Fibroblast of skin of scalp (primary cell): ENCODE measurements around the gene AKAP17A. TPM values are rescaled to one million over a fixed set of nuclear protein-coding genes. Genes with fewer than 3 reads are reported as not detected.
A peak's percentile ranks its signal among the peaks of the same experiment; 100 is the strongest.
"Not testable (repeated sequence)": the region's sequence is repeated elsewhere in the genome, so short reads cannot be mapped to it uniquely, and the experiment has no call there.

Experiments used
- DNase-seq: peaks from one replicate; pipeline ENCODE4 v3.0.0-alpha.2; 2013
- polyA plus RNA-seq, 2 experiments: library from polyadenylated mRNA; unstranded; fragments of 120-200 nt; gene quantifications; one replicate each; pipeline ENCODE4 v1.2.1, GENCODE V29; 2013; ENCODE audit not compliant: insufficient read length in 2 of 2

AKAP17A gene, protein sequence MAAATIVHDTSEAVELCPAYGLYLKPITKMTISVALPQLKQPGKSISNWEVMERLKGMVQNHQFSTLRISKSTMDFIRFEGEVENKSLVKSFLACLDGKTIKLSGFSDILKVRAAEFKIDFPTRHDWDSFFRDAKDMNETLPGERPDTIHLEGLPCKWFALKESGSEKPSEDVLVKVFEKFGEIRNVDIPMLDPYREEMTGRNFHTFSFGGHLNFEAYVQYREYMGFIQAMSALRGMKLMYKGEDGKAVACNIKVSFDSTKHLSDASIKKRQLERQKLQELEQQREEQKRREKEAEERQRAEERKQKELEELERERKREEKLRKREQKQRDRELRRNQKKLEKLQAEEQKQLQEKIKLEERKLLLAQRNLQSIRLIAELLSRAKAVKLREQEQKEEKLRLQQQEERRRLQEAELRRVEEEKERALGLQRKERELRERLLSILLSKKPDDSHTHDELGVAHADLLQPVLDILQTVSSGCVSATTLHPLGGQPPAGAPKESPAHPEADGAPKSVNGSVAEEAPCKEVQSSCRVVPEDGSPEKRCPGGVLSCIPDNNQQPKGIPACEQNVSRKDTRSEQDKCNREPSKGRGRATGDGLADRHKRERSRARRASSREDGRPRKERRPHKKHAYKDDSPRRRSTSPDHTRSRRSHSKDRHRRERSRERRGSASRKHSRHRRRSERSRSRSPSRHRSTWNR
- 28.3 TPM for polyA plus RNA-seq (2013, experiment 1 of 2; ENCODE audit: insufficient read length)
- polyA plus RNA-seq (2013, experiment 2 of 2; ENCODE audit: insufficient read length) = 30.3 TPM

DNA sequence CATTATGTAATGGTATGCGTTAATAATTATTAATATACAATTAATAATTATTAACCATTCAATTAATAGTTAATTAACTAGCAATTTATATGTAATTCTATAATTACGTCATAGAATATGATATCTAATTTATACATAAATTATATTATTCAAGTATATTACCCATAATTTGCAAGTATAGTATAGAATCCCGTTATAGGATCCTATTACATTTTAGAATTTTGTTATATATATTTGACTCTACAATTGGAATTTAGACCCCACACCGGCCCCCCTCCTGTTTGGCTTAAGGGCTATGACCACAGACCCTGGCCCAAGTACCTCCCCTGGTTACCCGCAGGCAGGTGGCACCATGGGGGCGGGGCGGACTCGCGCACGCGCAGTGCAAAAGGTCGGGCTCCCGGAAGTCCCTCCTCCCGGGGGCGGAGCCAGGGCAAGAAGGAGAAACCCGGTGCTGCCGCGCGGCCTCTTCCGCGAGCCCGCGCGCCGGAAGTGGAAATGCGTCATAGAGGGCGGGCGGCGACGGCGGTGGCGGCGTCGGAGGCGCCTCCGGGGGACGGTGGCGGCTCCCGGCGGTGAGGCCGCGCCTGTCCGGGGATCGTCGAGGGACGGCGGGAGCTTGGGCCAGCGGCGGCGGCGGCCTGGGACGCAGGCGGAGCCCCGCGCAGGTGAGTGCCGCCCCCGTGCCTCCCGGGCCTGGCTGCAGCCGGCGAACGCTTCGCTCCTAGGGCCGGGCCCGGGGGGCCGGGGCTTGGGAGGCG, at the start of gene AKAP17A:
AKAP17A (plus strand) TSS at position 503 of the 761 bp plus-strand sequence. CDS start 1,859 bp downstream, outside the sequence.
- DNase-seq = peak; percentile 96

DNA sequence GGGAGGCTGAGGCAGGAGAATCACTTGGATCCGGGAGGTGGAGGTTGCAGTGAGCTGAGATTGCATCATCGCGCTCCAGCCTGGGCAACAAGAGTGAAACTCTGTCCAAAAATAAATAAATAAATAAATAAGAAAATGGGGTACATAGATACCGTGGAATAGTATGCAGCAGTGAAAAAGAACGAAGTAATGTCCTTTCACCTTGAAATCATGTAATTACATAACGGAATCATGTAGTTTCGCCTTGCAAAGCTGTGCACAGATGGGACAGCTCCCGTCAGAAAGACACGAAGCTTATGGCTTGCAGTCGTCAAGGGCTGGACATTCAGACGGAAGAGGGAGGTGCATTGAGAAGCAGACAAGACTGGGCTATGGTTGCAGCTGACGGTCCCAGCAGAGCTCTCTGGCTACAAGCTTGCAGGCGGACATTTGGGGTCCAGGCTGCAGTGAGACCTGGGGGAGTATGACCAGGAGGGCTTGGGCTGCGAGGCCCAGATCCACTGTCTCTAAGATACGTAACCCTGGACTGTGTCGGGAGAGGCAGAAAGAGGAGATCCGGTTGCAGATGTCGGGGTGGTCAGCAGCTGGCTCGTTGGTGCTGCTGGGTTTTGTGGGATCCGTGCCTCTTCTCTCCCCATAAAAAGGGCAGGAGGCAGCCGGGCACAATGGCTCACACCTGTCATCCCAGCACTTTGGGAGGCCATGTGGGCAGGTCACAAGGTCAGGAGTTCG, 48.2 kb upstream of the AKAP17A start:
- DNase-seq = no peak

DNA sequence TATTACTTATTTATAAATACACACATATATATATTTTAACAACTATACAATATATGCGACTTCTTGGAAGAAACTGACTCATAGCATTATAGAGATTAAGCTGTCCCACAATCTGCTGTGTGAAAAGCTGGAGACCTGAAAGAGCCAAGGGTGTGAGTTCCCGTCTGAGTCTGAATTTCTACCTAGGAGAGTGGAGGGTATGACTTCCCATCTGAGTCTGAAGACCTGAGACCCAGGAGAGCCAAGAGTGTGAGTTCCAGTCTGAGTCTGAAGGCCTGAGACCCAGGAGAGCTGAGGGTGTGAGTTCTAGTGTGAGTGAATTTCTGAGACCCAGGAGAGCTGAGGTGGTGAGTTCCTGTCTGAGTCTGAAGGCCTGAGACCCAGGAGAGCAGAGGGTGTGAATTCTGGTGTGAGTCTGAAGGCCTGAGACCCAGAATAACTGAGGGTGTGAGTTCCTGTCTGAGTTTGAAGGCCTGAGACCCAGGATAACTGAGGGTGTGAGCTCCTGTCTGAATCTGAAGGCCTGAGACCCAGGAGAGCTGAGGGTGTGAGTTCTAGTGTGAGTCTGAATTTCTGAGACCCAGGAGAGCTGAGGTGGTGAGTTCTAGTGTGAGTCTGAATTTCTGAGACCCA, 45.5 kb upstream of the AKAP17A start:
- no peak for DNase-seq

DNA sequence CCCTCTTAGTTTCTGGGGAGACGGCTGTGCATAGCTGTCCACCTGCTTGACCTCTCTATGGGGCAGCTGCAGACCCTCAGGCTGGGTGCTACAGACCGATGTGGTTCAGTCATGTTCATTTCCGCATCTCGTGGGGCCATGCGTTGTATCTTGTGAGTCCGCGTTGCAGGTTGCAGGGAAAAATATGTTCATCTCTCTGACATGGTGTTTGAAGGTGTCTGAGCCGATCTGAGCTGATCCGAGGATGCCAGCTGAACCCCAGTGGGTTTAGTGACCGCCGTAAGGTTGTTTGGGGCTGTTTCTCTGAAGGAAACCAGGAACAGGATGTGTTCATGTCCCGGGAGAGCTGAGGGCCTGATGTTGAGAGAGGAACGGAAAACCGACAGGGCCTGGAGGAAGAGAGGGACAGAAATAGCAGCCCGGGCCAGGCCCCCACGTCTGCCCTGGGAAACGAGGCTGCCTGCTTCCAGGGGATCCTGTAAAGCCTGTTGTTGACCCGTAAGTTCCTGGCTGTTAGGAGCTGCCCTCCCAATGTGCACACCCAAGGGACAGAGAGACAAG, 44.6 kb upstream of the AKAP17A start:
- DNase-seq = no peak

DNA sequence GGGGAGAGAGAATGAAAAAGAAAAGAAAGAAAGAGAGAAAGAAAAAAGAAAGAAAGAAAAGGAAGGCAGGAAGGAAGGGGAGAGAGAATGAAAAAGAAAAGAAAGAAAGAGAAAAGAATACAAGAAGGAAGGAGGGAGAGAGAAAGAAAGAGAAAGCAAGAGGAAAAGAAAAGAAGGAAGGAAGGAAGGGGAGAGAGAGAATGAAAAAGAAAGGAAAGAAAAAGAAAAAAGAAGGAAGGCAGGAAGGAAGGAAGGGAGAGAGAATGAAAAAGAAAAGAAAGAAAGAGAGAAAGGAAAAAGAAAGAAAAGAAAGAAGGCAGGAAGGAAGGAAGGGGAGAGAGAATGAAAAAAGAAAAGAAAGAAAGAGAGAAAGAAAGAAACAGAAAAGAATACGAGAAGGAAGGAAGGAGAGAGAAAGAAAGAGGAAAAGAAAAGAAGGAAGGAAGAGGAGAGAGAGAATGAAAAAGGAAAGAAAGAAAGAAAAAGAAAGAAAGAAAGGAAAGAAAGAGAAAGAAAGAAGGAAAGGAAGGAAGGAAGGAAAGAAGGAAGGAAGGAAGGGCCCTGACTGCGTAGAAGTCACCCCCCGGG, 39.4 kb upstream of the AKAP17A start:
- DNase-seq = no peak

DNA sequence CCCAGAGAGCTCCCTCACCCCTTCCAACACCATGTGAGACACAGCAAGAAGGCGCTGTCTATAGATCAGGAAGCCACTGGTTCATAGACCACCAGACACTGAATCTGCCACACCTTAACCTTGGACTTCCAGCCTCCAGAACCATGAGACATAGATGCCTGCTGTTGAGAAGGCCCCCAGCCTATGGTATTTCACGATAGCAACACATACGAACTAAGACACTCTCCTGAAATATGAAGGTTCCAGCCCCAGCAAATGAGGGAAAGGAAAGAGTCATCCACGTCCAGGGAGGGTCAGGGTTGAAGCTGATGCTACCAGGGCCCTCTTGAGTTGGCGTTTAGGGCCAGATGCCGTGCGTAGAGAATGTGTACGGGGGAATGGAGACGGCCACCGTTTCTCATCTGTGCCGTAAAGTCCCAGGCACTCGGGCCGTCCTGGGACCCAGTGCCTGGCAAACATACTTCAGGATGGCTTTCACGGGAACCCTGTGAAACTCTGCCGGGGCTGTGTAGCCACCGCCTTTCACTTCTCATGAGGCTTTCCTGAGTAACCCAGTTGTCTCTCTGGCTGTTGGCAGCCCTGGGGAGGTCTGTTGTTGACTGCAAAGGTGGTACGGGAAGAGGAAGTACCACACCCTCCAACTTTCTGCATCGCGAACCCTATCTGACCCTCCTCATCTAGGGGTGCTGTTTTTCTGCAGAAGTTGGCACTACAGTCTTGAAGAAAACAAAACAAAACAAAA, 36.8 kb upstream of the AKAP17A start:
- no peak for DNase-seq

DNA sequence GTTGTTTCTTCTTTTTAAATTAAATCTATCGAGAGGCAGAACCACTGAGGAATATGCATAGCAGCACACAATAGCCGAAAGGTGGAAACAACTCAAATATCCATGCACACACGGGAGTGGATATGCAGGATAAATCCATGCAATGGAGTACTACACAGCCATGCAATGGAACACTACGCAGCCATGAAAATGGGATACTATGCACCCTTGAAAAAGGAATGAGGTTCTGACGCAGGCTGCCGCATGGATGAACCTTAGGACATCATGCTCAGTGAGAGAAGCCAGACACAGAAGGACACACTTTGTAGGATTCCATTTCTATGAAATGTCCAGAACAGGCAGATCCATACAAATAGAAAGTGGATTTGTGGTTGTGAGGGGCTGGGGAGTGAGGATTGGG, 36.0 kb upstream of the AKAP17A start:
- DNase-seq = no peak

DNA sequence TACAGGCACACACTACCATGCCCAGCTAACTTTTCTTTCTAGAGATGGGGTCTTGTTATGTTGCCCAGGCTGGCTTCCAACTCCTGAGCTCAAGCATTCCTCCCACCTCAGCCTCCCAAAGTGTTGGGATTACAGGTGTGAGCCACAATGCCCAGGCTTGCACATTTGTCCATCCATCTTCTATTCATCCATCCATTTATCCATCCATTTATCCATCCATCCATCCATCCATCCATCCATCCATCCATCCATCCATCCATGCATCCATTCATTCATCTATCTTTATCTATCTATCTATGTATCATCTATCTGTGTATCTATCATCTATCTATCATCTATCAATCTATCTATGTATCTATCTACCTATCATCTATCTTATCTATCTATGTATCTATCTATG, 34.0 kb upstream of the AKAP17A start:
- not testable (repeated sequence) for DNase-seq

DNA sequence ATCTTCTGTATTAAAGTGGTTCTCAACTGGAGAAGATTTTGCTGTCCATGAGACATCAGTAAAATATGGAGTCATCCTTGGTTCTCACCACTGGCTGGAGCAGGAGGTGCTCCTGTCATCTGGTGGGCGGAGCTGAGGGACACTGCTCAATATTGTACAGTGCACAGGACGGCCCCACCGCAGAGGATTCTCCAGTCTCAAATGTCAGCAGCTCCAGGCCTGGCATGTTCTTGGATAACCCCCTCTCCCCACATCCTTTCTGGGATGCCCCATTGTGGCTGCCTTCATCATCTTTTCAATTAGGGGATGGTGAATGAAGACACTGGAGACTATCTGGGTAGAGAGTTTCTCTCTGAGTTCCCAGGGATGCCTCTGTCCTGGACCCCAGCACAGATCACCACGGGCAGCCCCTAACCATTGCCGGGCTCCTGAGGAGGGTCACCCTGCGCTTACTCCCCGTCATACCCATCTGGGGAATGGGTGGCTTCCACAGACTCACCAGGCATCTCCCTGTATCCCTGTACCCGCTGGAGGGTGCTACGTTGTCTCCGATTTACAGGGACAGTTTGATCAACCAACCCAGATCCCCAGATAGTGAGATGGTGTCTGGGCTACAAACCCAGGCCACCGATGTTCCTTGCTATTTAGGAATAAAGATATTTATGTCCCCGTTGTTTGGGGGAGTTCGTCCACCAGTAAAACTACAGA, 32.5 kb upstream of the AKAP17A start:
- no peak for DNase-seq

DNA sequence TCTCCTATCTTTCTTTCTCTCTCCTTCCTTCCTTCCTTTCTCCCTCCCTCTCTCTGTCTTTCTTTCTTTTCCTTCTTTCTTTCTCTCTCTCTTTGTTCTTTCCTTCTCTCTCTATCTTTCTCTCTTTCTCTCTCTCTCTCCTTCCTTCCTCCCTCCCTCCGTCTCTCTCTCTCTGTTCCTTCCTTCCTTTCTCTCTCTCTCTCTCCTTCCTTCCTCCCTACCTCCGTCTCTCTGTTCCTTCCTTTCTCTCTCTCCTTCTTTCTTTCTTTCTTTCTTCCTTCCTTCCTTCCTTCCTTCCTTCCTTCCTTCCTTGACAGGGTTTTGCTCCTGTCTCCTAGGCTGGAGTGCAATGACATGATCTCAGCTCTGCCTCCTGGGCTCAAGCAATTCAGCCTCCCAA, 30.2 kb upstream of the AKAP17A start:
- DNase-seq = no peak

DNA sequence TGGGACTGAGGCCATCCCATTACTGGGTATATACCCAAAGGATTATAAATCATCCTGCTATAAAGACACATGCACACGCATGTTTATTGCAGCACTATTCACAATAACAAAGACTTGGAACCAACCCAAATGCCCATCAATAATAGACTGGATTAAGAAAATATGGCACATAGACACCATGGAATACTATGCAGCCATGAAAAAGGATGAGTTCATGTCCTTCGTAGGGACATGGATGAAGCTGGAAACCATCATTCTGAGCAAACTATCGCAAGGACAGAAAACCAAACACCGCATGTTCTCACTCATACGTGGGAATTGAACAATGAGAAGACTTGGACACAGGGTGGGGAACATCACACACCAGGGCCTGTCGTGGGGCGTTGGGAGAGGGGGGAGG, 27.3 kb upstream of the AKAP17A start:
- not testable (repeated sequence) for DNase-seq

DNA sequence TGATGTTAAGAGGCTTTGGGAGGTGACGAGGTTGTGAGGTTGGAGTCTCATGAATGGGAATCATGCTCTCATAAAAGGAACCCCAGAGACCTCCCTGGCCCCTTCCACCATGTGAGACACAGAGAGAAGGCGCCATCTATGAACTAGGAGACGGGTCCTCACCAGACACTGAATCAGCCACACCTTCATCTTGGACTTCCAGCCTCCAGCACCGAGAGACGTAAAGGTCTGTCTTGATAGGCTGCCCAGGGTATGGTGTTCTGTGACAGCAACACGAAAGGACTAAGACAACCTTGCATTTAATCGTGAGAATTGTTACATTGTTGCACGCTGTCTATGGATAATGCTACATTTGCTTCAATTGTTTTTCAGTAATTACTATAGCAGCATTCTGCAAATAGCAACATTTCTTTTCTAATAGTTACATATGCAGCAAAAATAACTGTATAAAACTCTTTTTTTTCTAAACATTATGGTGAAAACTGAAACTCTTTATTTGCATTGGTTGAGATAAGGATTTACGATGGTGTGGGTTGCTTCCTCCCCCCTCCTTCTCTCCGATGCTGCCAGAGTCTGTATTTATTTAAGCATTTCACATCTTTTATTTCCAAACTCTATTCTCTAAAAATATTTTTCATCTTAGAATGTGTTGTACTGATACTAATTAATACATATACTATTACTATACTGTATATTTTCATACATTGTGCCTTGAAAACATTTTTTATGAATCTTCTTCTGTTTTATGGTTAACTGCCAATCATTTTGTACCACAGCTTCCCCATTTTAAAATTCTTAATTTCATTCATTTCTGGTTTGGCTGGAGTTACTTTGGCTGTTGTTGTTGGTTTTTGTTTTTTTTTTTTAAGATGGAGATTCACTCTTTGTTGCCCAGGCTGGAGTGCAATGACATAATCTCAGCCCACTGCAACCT, 26.4 kb upstream of the AKAP17A start:
- no peak for DNase-seq

DNA sequence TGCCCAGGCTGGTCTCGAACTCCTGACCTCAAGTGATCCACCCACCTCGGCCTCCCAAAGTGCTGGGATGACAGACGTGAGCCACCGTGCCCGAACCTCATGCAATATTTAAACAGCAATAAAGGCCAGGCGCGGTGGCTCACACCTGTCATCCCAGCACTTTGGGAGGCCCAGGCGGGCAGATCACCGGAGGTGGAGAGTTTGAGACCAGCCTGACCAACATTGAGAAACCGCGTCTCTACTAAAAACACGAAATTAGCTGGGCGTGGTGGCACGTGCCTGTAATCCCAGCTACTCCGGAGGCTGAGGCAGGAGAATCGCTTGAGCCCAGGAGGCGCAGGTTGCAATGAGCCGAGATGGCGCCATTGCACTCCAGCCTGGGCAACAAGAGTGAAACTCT, 17.2 kb upstream of the AKAP17A start:
- DNase-seq = not testable (repeated sequence)

DNA sequence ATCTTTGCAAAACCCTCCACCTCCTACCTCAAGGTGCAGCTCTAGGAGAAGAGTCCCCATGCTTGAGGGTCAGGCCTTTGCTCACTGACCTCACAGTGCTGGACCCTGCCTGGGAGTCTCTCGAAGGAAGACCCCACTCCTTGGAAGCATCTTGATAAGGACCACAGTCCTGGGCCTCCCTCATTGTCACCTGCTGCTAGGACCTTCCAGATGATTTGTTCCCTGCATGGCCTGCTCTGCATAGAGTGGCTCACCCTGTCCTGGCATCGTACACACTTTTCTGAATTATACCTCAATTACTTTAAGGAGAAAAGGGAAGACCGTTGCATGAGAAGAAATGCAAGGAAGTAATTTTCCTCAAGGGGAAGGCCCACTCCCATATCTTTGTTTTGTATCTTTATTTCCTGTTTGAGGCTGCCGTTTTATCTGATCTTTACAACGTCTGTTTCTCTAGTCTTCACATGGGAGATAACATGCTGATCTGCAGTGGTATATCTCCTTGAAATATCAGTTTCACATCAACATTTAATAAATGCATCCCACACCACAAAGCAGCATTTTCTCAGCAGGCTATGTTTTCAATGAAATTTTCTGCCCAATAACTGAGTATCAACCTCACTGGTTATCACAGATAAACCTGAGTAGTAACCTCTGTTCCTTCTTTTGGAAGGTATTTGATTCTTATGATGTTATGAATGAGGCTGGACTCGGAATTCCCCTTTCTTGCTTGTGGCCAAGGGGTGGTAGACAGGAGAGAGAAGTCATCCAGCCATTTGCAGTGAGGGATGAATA, 15.0 kb upstream of the AKAP17A start:
- DNase-seq = no peak

DNA sequence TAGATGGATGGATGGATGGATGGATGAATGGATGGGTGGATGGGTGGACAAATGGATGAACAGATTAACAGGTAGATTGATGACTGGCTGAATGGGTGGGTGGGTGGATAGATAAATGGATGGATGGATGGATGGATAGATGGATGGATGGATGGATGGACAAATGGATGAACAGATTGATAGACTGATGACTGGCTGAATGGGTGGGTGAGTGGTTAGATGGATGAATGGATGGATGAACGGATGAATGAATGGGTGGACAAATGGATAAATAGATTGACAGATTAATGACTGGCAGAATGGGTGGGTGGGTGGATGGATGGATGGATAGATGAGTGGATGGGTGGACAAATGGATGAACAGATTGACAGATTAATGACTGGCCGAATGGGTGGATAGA, 13.6 kb upstream of the AKAP17A start:
- DNase-seq = no peak

DNA sequence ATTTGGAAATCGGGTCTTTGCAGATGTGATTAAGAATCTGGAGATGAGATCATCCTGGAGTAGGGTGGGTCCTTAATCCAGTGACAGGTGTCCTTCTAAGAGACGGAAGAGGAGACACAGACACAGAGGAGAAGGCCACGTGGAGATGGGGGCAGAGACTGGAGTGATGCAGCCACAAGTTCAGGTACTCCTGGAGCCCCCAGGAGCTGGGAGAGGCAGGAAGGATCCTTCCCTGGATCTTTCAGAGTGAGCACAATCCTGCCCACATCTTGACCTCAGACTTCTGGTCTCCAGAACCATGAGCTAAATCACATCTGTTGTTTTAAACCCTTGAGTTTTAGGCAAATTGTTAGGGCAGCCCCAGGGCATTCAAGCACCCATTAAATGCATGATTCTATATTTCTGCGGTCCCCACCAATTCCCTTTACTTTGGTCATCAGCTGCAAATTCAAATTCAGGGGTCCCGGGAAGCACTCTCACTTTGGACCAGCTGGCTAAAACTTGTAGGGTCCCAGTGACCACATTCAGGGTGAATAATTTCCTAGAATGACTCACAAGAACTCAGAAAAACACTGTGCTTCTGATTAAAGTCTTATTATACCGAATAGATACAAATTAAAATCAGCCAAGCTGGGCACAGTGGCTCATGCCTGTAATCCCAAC, 12.8 kb upstream of the AKAP17A start:
- DNase-seq = no peak

DNA sequence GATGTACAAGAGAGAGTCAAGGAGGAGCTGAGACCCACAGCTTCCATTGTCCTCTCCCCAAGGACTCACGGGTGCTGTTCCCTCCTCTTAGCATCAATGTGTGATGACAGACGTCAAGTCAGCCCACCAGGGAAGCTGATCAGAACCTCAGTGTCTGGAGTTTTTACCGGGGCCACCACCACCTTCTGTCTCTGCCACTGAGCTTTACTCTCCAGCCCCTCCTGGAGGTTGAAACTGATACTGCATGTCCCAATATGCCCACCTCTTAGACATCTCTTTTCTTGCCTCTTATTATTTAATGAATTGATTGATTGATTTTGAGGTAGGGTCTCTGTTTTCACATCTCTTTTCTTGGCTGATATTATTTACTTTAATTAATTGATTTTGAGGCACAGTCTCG, 10.3 kb upstream of the AKAP17A start:
- DNase-seq = peak; percentile 13
